Left lung (tissue), 10 donors: Measurements from ENCODE around the gene PAPSS2. TPM values are rescaled to one million over a fixed set of nuclear protein-coding genes. Genes with fewer than 3 reads are reported as not detected.
A peak's percentile ranks its signal among the peaks of the same experiment; 100 is the strongest.

Experiments
- ATAC-seq: fragments of 200-7000 bp; cut with Tn5 transposase; one replicate; pipeline ENCODE4 v1.9.1; 2020; ENCODE audit warnings: moderate library complexity
- DNase-seq, 4 donors: peaks; one replicate each; pipeline ENCODE4 v3.0.0-alpha.2; 2013 to 2020
- H3K27ac ChIP-seq, 2 donors: fragments of 200-600 bp; sonication (generic) in 1 of 2; one replicate each; pipeline versions ENCODE4 v1.5.0 to v1.8.0; 2020 to 2021
- H3K27me3 ChIP-seq, 2 donors: fragments of 200-600 bp; sonication (generic) in 1 of 2; one replicate each; pipeline versions ENCODE4 v1.5.0 to v1.8.0; 2020 to 2021
- H3K36me3 ChIP-seq, 2 donors: fragments of 200-600 bp; sonication (generic) in 1 of 2; one replicate each; pipeline versions ENCODE4 v1.5.0 to v1.8.0; 2020 to 2021
- H3K4me1 ChIP-seq, 2 donors: fragments of 200-600 bp; one replicate each; pipeline ENCODE4 v1.8.0; 2021
- H3K4me3 ChIP-seq, 2 donors: fragments of 200-600 bp; sonication (generic) in 1 of 2; one replicate each; pipeline versions ENCODE4 v1.5.0 to v1.8.0; 2020 to 2021; ENCODE audit warnings: mild to moderate bottlenecking in 1 of 2
- H3K9me3 ChIP-seq, 2 donors: fragments of 200-600 bp; sonication (generic) in 1 of 2; one replicate each; pipeline versions ENCODE4 v1.5.0 to v1.8.0; 2020 to 2021
- intact Hi-C, 2 donors: fragments of 100-400 bp; cut with DNase I; formaldehyde crosslinking; loops; one replicate each; pipeline versions ENCODE4 v1.11.2 to v1.14.2; 2022
- polyA plus RNA-seq, 6 donors: library from polyadenylated mRNA; unstranded; fragments of 120-200 nt; gene quantifications; one replicate each; pipeline ENCODE4 v1.2.1, GENCODE V29; 2013; ENCODE audit not compliant: insufficient read length in 6 of 6
- total RNA-seq, 2 donors: library from RNA; stranded (reverse); fragmentation: NEBNext Ultra II Directional; extraction: Animal tissue kit (Norgen Biotek cat#: 25700); gene quantifications; one replicate each; pipeline ENCODE4 v1.2.1, GENCODE V29; 2021
- TF ChIP-seq, protein P1 (sequence below), 2 donors: fragments of 200-600 bp; sonication (generic) in 1 of 2; IDR thresholded peaks; one replicate each; pipeline versions ENCODE4 v1.5.0 to v1.8.0; 2021; ENCODE audit warnings: antibody characterized with exemption in 2 of 2
- donor health status: DM: no; HTN: yes; CAD: no.
- donor health status: DM: no; HTN: no; CAD: no.

Gene PAPSS2
- total and polyA plus RNA-seq, 8 donors, result 49.0 to 183 (median 58.0) TPM

GRCh38 chr10:87684001-87684638 lies 24.4 kb downstream of the PAPSS2 start:
- Histone ChIP-seq H3K4me3 (no peak overlapping the region), H3K27ac (no peak overlapping the region), H3K36me3 (no peaks in the 10 kb centered on the region), H3K9me3 (no peaks in the 10 kb centered on the region), H3K4me1 (peaks cover 0 to 7% of the 10 kb centered on the region in 2 donors), H3K27me3 (no peaks in the 10 kb centered on the region)
- intact Hi-C loops, result no loop called here
- DNase-seq (no peak), ATAC-seq (no peak)
- TF ChIP-seq, protein P1, sequence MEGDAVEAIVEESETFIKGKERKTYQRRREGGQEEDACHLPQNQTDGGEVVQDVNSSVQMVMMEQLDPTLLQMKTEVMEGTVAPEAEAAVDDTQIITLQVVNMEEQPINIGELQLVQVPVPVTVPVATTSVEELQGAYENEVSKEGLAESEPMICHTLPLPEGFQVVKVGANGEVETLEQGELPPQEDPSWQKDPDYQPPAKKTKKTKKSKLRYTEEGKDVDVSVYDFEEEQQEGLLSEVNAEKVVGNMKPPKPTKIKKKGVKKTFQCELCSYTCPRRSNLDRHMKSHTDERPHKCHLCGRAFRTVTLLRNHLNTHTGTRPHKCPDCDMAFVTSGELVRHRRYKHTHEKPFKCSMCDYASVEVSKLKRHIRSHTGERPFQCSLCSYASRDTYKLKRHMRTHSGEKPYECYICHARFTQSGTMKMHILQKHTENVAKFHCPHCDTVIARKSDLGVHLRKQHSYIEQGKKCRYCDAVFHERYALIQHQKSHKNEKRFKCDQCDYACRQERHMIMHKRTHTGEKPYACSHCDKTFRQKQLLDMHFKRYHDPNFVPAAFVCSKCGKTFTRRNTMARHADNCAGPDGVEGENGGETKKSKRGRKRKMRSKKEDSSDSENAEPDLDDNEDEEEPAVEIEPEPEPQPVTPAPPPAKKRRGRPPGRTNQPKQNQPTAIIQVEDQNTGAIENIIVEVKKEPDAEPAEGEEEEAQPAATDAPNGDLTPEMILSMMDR (IDR thresholded peaks at IDR 0.05), result no peak

GRCh38 chr10:87685832-87686574 lies 26.3 kb downstream of the PAPSS2 start:
- H3K36me3 ChIP-seq, result no peaks in the 10 kb centered on the region
- H3K9me3 ChIP-seq, result no peaks in the 10 kb centered on the region
- no peak overlapping the region for H3K4me3 ChIP-seq
- intact Hi-C loops, result no loop called here
- TF ChIP-seq, protein P1 (IDR thresholded peaks at IDR 0.05), result no peak
- no peaks in the 10 kb centered on the region for H3K27me3 ChIP-seq
- H3K4me1 ChIP-seq, result peaks cover 0 to 19% of the 10 kb centered on the region in 2 donors
- peak; percentile 81 for ATAC-seq
- no peak overlapping the region for H3K27ac ChIP-seq
- no peak for DNase-seq

DNA sequence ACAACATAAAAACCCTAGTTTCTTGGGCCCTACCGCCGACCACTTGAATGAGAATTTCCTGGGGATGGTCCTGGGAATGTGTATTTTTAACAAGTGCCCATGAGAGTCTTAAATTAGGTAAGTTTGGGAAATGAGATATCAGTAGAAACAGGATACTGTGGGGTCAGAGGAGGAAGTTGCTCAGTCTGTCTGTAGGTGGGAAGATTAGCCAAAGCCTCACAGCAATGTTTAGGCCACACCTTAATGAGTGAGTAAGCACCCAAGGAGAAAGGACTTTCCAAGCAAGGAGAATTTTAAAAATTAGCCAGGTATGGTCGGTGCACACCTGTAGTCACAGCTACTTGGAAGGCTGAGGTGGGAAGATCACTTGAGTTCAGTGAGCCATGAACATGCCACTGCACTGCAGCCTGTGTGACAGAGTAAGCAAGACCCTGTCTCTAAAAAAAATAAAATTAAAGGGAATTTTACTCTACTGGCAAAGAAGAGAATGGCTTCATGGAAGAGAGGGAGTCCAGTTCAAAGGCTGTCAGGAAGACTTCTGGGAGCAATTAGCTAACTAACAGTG lies 31.9 kb downstream of the PAPSS2 start:
- H3K27ac ChIP-seq, result peak overlapping the region in 1 of 2 donors; percentile 55
- intact Hi-C loops, result no loop called here
- no peak overlapping the region for H3K4me3 ChIP-seq
- H3K36me3 ChIP-seq, result no peaks in the 10 kb centered on the region
- TF ChIP-seq, protein P1 (IDR thresholded peaks at IDR 0.05), result no peak
- H3K4me1 ChIP-seq, result peaks cover 0 to 23% of the 10 kb centered on the region in 2 donors
- no peak for DNase-seq
- H3K9me3 ChIP-seq, result no peaks in the 10 kb centered on the region
- H3K27me3 ChIP-seq, result no peaks in the 10 kb centered on the region
- ATAC-seq, result peak; percentile 57

- ATAC-seq (no peak), DNase-seq (no peak)
- intact Hi-C loops, result no loop called here
- H3K27me3 ChIP-seq, result no peaks in the 10 kb centered on the region
- no peak overlapping the region for H3K4me3 ChIP-seq
- no peaks in the 10 kb centered on the region for H3K36me3 ChIP-seq
- H3K27ac ChIP-seq, result no peak overlapping the region
- H3K4me1 ChIP-seq, result peaks cover 0 to 23% of the 10 kb centered on the region in 2 donors
- TF ChIP-seq, protein P1 (IDR thresholded peaks at IDR 0.05), result no peak
- no peaks in the 10 kb centered on the region for H3K9me3 ChIP-seq
These were observed 33.3 kb downstream of the PAPSS2 start for GRCh38 chr10:87692956-87693484.
